OCI-LY1 (cell line): Measurements from ENCODE around the gene CDKAL1.
"Not testable (repeated sequence)": the region's sequence is repeated elsewhere in the genome, so short reads cannot be mapped to it uniquely, and the experiment has no call there.

ENCODE experiments used
- H2AFZ ChIP-seq: fragments of 200-600 bp; sonication (generic), shearing (Covaris generic); 2 replicates; pipeline ENCODE4 v1.6.0; 2014; ENCODE audit warnings: antibody characterized with exemption, mild to moderate bottlenecking, low read length
- H3F3A ChIP-seq: fragments of 200-600 bp; sonication (generic), shearing (Covaris generic); 2 replicates; pipeline ENCODE4 v1.6.0; 2014; ENCODE audit warnings: mild to moderate bottlenecking, antibody characterized with exemption, low read length, moderate library complexity; ENCODE audit not compliant: insufficient read depth
- H3K27ac ChIP-seq: fragments of 200-600 bp; sonication (generic); 2 replicates; pipeline ENCODE4 v1.5.1; 2014; ENCODE audit warnings: low read length, mixed run types, mild to moderate bottlenecking, low read depth; ENCODE audit not compliant: poor library complexity, severe bottlenecking
- H3K27me3 ChIP-seq: fragments of 200-600 bp; sonication (generic); 2 replicates; pipeline ENCODE4 v1.6.0; 2014; ENCODE audit warnings: antibody characterized with exemption, mild to moderate bottlenecking, low read length, moderate library complexity; ENCODE audit not compliant: insufficient read depth
- H3K36me3 ChIP-seq: fragments of 200-600 bp; sonication (generic); 2 replicates; pipeline ENCODE4 v1.6.1; 2014; ENCODE audit warnings: mild to moderate bottlenecking, antibody characterized with exemption, low read length, moderate library complexity, mixed read lengths; ENCODE audit not compliant: insufficient read depth
- H3K4me1 ChIP-seq: fragments of 200-600 bp; sonication (generic); 2 replicates; pipeline ENCODE4 v1.5.1; 2014; ENCODE audit warnings: mild to moderate bottlenecking, low read length, moderate library complexity; ENCODE audit not compliant: insufficient read depth, severe bottlenecking
- H3K4me2 ChIP-seq: fragments of 200-600 bp; sonication (generic), shearing (Covaris generic); 2 replicates; pipeline ENCODE4 v1.6.1; 2014; ENCODE audit warnings: low read length
- H3K4me3 ChIP-seq: fragments of 200-600 bp; sonication (generic); 2 replicates; pipeline ENCODE4 v1.5.1; 2014; ENCODE audit warnings: low read length, low read depth, mild to moderate bottlenecking, mixed read lengths; ENCODE audit not compliant: poor library complexity, severe bottlenecking
- H3K79me2 ChIP-seq: fragments of 200-600 bp; shearing (Covaris generic); 2 replicates; pipeline ENCODE4 v1.6.1; 2016; ENCODE audit warnings: mixed run types, low read length, mixed read lengths; ENCODE audit not compliant: insufficient read depth
- H3K9ac ChIP-seq: fragments of 200-600 bp; sonication (generic), shearing (Covaris generic); 2 replicates; pipeline ENCODE4 v1.6.1; 2014; ENCODE audit warnings: mild to moderate bottlenecking, low read length, mixed read lengths
- H3K9me2 ChIP-seq: fragments of 200-600 bp; sonication (generic), shearing (Covaris generic); 2 replicates; pipeline ENCODE4 v1.6.1; 2014; ENCODE audit warnings: low read depth, mild to moderate bottlenecking, low read length, mixed read lengths
- H3K9me3 ChIP-seq: fragments of 200-600 bp; shearing (Covaris generic); 2 replicates; pipeline ENCODE4 v1.6.1; 2014; ENCODE audit warnings: low read length, mixed read lengths
- H4K20me1 ChIP-seq: fragments of 200-600 bp; sonication (generic), shearing (Covaris generic); 2 replicates; pipeline ENCODE4 v1.6.0; 2016; ENCODE audit warnings: mild to moderate bottlenecking, low read length; ENCODE audit not compliant: insufficient read depth
- CTCF ChIP-seq: fragments of 200-600 bp; sonication (generic), shearing (Covaris generic); IDR thresholded peaks from 2 replicates; pipeline ENCODE4 v1.5.1; 2017; ENCODE audit warnings: mild to moderate bottlenecking, antibody characterized with exemption, low read length, moderate library complexity, mixed read lengths
- EZH2 ChIP-seq: fragments of 200-600 bp; sonication (generic), shearing (Covaris generic); IDR thresholded peaks from 2 replicates; pipeline ENCODE4 v1.8.0; 2017; ENCODE audit warnings: borderline replicate concordance, mixed run types, mild to moderate bottlenecking, antibody characterized with exemption, low read length, moderate library complexity, mixed read lengths

CDKAL1 gene

GRCh38 chr6:20644667-20645370, 110.6 kb downstream of the CDKAL1 start:
- no peak for TF ChIP-seq CTCF
- TF ChIP-seq EZH2: no peak
- Histone ChIP-seq H4K20me1 (no peaks in the 10 kb centered on the region), H3K9me3 (no peaks in the 10 kb centered on the region), H3K9me2 (no peaks in the 10 kb centered on the region), H3K9ac (no peak overlapping the region), H3K27ac (no peak overlapping the region), H2AFZ (no peak overlapping the region), H3K36me3 (peaks cover 3% of the 10 kb centered on the region), H3K79me2 (no peaks in the 10 kb centered on the region), H3K4me1 (no peaks in the 10 kb centered on the region), H3K4me3 (no peak overlapping the region), H3K27me3 (no peaks in the 10 kb centered on the region), H3K4me2 (no peak overlapping the region), H3F3A (no peaks in the 10 kb centered on the region)

GRCh38 chr6:20645572-20645971, 111.3 kb downstream of the CDKAL1 start:
- H3F3A ChIP-seq, H3K4me2 ChIP-seq, H3K9me3 ChIP-seq, H3K4me3 ChIP-seq, H3K9me2 ChIP-seq, H3K27ac ChIP-seq, H3K79me2 ChIP-seq, H3K4me1 ChIP-seq, H2AFZ ChIP-seq, H3K9ac ChIP-seq, H3K27me3 ChIP-seq, H4K20me1 ChIP-seq, H3K36me3 ChIP-seq: not testable (repeated sequence)

GRCh38 chr6:20647585-20647984, 113.3 kb downstream of the CDKAL1 start:
- Histone ChIP-seq H3K4me3 (no peak overlapping the region), H3K36me3 (peaks cover 6% of the 10 kb centered on the region), H3K9ac (no peak overlapping the region), H3K27me3 (no peaks in the 10 kb centered on the region), H3K9me2 (no peaks in the 10 kb centered on the region), H4K20me1 (no peaks in the 10 kb centered on the region), H2AFZ (no peak overlapping the region), H3K9me3 (no peaks in the 10 kb centered on the region), H3K4me1 (no peaks in the 10 kb centered on the region), H3K27ac (no peak overlapping the region), H3K79me2 (no peaks in the 10 kb centered on the region), H3K4me2 (no peak overlapping the region), H3F3A (no peaks in the 10 kb centered on the region)
- no peak for TF ChIP-seq EZH2
- TF ChIP-seq CTCF: no peak

- H3K9me3 ChIP-seq, H3K79me2 ChIP-seq, H3K27me3 ChIP-seq, H3K4me2 ChIP-seq, H3K9ac ChIP-seq, H3K4me1 ChIP-seq, H2AFZ ChIP-seq, H3K9me2 ChIP-seq, H3K27ac ChIP-seq, H3F3A ChIP-seq, H3K4me3 ChIP-seq, H4K20me1 ChIP-seq: not testable (repeated sequence)
- peaks cover 13% of the 10 kb centered on the region for H3K36me3 ChIP-seq
These were observed 115.6 kb downstream of the CDKAL1 start for GRCh38 chr6:20649696-20650470.
